Activated effector memory CD4-positive, alpha-beta T cell treated with anti-CD3 and anti-CD28 coated beads, Interleukin-2, amount 50 U/mL, for 16 hours (primary cell): Measurements from ENCODE around the gene COL11A2.

Experiments used
- DNase-seq: peaks from one replicate; pipeline ENCODE4 v3.0.0-alpha.2; 2020

Gene COL11A2

GRCh38 chr6:33192105-33192646 lies at the start of gene COL11A2:
Gene COL11A2 (minus strand): TSS chr6:33192467. CDS start chr6:33192240, 227 bp downstream.
- peak; percentile 69 for DNase-seq

- DNase-seq, result no peak
Observed at GRCh38 chr6:33241968-33242367, 49.7 kb upstream of the COL11A2 start.

- DNase-seq, result no peak
Observed at GRCh38 chr6:33237741-33238140, 45.5 kb upstream of the COL11A2 start.

GRCh38 chr6:33236852-33237251 lies 44.6 kb upstream of the COL11A2 start:
- DNase-seq, result no peak

GRCh38 chr6:33236328-33236727 lies 44.1 kb upstream of the COL11A2 start:
- DNase-seq, result no peak

GRCh38 chr6:33235221-33235634 lies 43.0 kb upstream of the COL11A2 start:
- no peak for DNase-seq

- DNase-seq, result peak; percentile 2
Observed at GRCh38 chr6:33226503-33227120, 34.3 kb upstream of the COL11A2 start.

GRCh38 chr6:33217681-33218080 lies 25.4 kb upstream of the COL11A2 start:
- DNase-seq, result peak; percentile 48

- DNase-seq, result peak; percentile 31
Observed at GRCh38 chr6:33217246-33217645, 25.0 kb upstream of the COL11A2 start.

GRCh38 chr6:33216117-33216649 lies 23.9 kb upstream of the COL11A2 start:
- peak; percentile 42 for DNase-seq

GRCh38 chr6:33215271-33216116 lies 23.2 kb upstream of the COL11A2 start:
- DNase-seq, result peak; percentile 60

GRCh38 chr6:33213989-33214335 lies 21.7 kb upstream of the COL11A2 start:
- DNase-seq, result no peak

GRCh38 chr6:33213166-33213988 lies 21.1 kb upstream of the COL11A2 start:
- peak; percentile 66 for DNase-seq

- DNase-seq, result no peak
Observed at GRCh38 chr6:33212857-33213165, 20.5 kb upstream of the COL11A2 start.

GRCh38 chr6:33211666-33212422 lies 19.6 kb upstream of the COL11A2 start:
- DNase-seq, result peak; percentile 49

GRCh38 chr6:33211136-33211535 lies 18.9 kb upstream of the COL11A2 start:
- DNase-seq, result peak; percentile 34

- DNase-seq, result peak; percentile 41
Observed at GRCh38 chr6:33209856-33210255, 17.6 kb upstream of the COL11A2 start.

- peak; percentile 95 for DNase-seq
Observed at GRCh38 chr6:33208091-33208967, 16.1 kb upstream of the COL11A2 start, which contains the start of gene RING1. Gene RING1 (plus strand): TSS chr6:33208500. CDS start chr6:33208823, 323 bp downstream.

GRCh38 chr6:33207552-33208090 lies 15.4 kb upstream of the COL11A2 start:
- no peak for DNase-seq

- peak; percentile 61 for DNase-seq
Observed at GRCh38 chr6:33206864-33207551, 14.7 kb upstream of the COL11A2 start.
